DMS153 treated with DMSO at 0.1 percent for 48 hours (cell line): ENCODE data around the gene THBS4.

Source experiments
- DNase-seq: peaks from one replicate; lab custom pipeline; 2025; ENCODE audit not compliant: unreplicated experiment; lab: John Stamatoyannopoulos, UW

THBS4 gene

DNA sequence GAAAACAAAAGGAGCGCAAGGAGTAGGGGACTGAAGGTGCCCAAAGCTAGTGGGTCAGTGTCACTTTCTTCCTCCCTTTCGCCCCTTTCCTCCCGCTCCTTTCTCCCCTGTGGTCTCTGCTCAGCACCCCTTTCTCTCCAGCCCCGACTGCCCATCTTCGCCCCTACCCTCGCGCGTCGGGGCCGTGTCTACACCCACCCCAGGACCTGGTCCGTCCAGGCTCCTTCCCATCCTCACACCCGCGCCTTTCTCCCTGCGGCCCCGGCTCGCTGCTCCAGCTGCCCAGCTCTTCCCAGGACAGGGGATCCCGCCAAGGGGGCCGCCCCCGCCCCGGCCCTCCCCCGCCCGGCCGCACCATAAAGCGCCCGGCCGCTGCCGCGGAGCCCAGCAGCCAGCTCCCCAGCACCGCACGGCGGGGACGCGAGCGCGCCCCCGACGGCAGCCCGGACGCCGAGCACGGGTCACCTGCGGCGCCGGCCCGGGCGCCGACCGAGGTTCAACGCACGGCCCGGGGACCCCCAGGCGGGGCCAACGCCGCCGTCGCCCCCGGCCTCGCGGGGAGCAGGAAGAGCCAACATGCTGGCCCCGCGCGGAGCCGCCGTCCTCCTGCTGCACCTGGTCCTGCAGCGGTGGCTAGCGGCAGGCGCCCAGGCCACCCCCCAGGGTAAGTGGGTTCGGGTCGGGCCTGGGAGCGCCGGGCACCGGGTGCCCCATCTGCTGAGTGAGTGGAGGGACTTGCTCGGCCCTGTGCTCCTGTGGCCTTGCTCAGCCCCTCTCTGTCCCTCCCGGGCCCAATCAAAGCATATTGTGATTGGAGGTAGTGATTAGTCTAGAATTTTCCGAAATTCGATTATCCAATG lies at the start of gene THBS4:
THBS4 (plus strand) TSS at position 387 of the 860 bp plus-strand sequence; CDS start at position 577, 190 bp downstream.
- no peak for DNase-seq

- no peak for DNase-seq
Measured at GRCh38 chr5:79986260-79986659, 48.9 kb upstream of the THBS4 start.

DNA sequence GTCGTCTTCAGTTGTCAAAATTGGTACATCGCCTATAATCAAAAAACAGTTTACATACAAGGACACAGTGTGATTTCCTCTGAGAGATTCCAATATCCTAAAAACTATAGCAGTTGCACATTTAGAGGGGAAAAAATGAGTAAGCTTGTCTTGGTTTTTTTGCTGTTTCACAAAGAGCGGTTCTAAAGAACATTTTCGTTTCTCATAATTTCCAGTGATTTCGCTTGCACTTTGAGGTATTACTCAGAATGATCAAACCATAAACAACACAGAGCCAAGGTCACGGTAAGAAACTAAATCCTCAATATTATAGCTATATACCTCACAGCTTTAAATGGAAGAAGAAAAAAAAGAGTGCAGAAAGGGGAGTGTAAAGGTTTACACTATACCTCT lies 44.9 kb upstream of the THBS4 start:
- no peak for DNase-seq

DNA sequence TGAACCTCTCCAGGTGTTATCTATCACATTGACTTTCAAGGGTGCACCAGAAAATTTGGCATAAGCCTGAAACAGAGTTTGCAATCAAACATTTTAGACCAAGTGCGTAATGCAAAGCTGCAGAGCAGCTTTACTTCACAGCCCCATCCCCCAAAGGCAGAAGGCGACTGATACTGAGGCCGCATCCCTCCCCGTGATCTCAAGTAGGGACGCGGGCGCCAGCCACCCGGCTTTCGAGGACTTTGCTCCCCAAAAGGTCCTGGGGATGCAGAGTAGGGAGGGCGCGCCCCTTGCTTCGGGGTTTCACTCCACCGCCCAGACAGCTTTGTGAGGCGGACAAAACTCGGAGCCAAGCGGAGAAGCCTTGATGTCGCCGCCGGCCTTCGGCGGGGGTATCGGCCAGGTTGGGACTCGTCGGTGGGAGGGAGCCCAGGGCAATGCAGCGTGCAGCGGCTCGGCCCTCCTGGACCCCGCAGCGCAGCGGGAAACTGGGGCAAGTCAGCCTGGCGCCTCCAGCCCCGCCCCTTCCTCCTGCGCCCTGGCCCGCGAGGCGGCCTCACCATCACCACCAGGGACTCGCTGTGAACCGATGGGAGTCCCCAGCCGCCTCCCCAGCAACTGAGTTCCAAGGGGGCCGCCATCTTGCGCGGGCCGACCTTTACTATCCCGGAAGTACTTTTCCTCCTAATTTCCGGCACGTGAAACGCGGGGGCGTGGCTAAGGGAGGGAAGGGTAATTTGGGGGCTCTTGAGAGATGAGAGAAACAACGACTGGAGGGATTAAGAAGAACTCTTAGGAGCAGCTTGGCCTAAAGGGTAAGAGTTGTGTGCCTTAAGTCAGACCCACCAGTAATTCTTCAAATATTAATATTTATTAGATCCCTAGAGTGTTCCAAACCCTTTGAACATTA lies 44.3 kb upstream of the THBS4 start, which contains the start of gene MTX3:
MTX3 (minus strand) TSS at position 665 of the 910 bp plus-strand sequence; CDS start at position 641, 24 bp downstream.
- DNase-seq, result peak; percentile 20

DNA sequence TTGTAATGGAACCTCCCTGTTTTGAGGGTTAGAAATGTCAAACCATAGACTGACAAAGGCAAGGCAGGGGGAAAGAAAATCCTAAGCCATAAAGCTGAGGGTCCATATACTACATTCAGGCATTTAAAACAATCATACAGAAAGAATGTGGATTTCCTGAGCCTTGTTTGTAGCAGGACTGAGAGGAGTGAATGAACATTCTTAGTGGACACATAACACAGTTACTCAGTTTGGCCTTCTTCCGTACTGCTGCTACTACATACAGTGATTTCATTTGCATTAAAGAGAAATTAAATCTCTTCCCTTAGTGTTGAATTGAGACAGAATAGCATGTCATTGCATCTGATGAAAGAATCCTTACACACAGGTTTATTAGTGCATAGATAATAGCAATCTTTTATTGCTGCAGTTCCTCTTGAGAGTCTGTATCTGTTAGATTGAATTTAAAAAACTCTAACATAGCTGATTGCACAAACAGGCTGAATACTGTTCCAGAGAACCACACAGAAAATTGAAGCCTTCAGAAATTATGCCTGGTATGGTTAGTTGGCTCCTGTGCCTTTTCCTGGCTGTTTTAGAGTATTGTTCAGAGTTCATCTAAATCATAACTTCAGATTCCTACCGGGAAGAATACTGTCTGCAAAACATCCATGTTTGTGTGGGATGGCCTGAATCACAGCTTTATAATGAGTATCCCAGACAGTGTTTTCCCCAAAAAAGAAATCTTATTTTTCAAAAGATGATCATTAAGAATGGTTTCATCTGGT lies 42.1 kb upstream of the THBS4 start:
- no peak for DNase-seq

DNA sequence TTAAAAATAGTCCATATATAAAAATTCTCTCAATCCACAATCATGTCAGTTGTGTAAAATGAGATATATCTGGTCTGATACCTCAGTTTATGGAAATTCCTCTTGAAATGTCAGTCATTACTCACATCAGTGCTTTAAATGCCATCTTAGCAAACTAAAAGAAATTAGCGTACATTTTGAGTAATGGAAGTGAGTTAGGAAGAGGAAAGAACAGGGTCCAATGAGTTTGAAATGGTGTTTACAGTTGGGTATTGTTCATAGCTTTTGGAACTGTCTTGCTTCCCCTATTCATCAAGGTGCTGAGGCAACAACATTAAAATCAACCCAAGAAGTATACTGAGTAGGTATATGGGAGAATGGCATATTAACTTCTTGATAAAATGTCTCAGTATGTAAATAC lies 35.4 kb upstream of the THBS4 start:
- DNase-seq, result no peak

DNA sequence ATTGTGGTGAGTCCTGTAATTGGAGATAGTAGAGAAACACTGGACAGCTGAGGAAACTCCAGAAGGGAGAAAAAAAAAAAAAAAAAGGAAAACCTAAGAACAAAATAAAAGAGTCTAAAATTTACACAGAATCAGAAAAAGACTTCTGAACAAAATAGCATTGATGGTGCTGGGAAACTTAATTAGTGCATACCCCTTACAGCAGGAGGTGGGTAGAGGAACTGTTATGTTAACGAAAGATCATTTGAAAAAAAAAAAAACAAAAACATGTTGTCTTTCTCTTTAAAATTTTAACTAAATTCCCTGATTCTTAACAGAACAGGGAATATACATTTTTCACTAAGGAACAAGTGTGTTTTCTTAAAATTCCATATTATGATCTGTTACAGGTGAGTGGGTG lies 32.5 kb upstream of the THBS4 start:
- DNase-seq, result no peak

DNA sequence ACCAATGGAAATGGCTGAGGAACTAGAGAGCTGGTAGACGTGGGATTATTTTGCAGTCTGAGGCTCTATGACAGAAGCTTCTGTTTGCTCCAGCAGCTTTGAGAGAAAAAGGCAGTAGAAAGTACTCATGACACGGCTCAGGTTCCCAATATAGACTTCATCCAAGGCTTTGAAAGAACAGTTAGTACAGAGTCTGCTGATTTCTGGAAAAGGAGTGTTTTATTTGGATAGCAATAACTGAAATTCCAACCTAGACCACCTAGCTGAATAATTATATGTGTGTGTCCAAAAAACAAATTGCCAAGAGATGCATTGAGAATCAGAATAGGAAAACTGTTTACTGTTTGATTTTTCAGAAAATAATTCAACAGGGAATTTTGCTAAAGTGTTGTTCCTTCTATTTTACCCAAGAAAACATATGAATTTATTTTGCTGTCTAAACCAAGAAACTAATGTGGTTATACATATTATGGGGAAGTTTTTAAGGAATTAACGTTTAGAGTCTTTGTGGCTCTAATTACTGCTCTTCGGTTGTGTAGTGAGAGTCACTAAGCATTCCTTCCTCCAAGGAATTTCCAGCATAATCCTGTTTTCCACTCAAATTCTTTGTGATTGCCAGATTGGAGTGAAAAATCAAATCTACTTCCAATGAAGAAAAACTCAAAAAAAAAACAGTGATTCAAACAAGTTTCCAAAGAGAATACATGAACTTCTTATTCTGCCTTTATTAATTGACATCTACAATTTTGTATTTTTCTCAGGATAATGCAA lies 26.0 kb upstream of the THBS4 start:
- no peak for DNase-seq

- no peak for DNase-seq
Measured at GRCh38 chr5:80010754-80011392, 24.3 kb upstream of the THBS4 start.

GRCh38 chr5:80025069-80025468 lies 10.1 kb upstream of the THBS4 start:
- DNase-seq, result no peak

DNA sequence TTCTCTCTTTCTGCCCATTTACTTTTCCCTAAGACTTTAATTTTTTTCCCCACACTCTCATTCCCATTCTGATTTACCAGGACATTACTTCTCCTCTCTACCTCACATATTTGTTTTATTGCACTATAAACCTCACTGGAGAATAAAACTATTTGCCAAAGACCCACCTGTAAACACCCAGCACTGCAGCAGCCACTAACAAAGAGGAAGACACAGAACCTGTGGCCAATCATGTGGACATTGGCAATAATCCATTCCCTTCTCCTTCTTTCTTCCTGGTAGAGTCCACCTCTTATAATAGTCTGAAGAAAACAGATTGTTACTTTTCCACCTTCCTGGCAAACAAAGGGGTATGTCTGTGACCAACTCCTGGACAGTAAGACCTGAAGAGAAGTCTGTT lies 8.3 kb upstream of the THBS4 start:
- DNase-seq, result no peak

DNA sequence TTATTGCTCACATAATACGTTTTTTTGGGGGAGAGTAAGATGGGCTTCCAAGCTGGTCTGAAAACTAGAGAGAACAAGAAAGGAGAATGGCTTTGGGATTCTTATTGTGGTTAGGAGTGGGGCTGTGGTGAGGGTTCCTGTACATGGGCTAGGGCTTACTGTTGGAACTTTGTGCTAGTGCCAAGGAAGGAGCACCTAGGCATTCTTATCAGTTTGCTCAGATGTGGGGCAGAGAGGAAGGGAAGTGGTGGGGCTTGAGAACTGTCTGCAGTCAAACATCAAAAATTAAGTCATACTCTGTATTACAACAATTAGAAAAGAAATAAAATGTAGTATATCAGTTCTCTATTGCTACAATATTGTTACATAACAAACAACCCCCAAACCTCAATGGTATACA lies 4.0 kb upstream of the THBS4 start:
- DNase-seq, result no peak

GRCh38 chr5:80033513-80033912 lies 1.6 kb upstream of the THBS4 start:
- no peak for DNase-seq

DNA sequence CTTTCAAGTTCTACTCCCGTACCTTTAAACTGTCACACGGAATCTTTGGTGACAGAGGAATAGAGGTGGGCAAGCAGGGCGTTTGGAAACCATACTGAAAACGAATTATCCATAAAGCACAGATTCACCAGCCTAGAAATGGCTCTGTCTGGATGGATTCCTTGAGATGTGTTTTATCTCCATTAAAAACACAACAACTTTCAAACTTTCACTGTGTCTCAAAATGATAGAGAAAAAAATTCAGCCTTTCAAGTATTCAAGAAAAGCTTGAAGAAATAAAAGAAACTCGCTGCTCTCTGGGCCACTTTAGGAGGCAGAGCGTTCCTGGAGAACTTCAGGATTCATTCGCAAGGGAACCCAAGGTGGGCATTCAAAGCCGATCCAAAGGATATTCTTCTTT lies 589 bp upstream of the THBS4 start:
- no peak for DNase-seq

DNA sequence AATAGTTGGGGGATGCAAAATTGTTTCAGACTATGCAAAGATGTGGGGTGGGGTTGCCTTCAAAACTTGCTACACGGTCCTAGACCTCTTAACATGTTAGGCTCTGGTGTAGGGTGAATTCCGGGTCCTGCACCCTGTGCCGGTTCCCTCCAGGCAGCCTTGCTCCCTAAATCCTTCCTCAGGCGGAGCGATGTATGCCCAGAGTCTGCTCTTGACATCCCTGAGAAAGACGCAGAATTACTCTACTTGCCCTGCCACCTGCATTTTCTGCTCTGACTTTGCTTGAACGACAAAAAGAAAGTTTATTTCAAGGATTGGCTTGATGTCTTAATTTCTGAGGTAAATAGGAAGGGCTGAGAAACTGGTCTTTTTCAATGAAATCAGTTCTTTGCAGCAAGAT lies 691 bp downstream of the THBS4 start:
- no peak for DNase-seq

DNA sequence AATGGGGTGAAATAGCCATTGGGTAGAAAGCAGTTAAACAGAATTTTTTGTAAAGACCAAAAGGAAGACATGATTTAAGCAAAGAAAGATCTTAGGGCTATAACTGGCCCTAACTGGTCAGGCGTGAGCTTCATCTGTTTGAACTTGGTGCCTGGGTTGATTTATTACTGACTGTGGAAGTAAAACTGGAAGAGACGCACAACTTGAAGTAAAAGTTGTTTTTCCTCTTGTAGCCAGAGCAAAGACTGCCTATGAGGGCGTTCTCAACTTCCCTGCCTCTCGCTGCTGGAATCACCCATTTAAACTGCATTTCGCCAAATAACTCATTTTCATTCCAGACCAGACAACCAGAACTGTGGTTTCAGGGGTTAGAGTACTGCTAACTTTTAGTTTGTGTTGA lies 1.5 kb downstream of the THBS4 start:
- DNase-seq, result no peak

GRCh38 chr5:80037366-80037765 lies 2.2 kb downstream of the THBS4 start:
- no peak for DNase-seq

DNA sequence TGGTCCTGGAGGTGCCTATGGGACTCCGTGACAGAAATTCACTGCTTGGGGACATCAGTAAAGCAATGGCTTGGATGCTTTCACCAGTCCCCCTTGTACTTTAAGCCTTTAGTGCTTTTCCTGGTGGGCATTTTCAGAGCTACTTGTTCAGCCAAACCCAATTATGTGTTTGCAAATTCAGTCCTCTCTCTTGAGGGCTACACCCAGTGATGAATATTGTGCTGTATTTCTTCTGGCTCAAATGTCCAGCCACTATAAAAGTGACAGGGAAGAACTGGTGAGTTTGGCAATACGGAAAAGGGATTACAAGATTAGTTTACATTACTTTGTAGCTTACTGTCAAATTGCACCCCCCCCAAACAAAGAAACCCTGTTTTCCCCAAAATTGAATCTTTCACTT lies 4.5 kb downstream of the THBS4 start:
- no peak for DNase-seq

DNA sequence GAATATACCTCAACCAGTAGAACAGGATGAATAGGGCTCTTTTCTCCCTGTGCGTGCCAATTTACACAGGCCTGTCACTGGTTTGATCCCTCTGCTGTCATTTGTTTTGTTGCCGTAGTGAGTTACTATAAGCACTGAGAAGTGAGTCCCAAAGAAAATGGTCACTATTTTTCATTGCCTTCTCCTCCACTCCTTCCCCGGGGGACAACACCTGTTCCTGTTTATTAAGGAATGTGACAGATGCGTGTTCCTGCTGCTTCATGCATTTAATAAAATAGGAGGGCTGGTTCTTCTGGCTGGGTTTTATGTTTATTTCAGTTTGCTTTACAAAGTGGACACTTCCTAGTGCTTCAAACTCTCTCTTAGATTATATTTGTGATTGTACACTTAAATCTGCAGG lies 6.4 kb downstream of the THBS4 start:
- no peak for DNase-seq

- DNase-seq, result no peak
Measured at GRCh38 chr5:80042330-80042729, 7.2 kb downstream of the THBS4 start.
